Midbrain (tissue), 1 donor: Measurements from ENCODE around the gene REXO1.
A peak's percentile ranks its signal among the peaks of the same experiment; 100 is the strongest.

Source experiments
- DNase-seq: peaks from one replicate; lab custom pipeline; 2025; lab: John Stamatoyannopoulos, UW

REXO1 gene

GRCh38 chr19:1847684-1848398 lies 442 bp downstream of the REXO1 start:
- DNase-seq = no peak

GRCh38 chr19:1847348-1847683 lies 967 bp downstream of the REXO1 start:
- DNase-seq = no peak

GRCh38 chr19:1846517-1847204 lies 1.6 kb downstream of the REXO1 start:
- no peak for DNase-seq

DNA sequence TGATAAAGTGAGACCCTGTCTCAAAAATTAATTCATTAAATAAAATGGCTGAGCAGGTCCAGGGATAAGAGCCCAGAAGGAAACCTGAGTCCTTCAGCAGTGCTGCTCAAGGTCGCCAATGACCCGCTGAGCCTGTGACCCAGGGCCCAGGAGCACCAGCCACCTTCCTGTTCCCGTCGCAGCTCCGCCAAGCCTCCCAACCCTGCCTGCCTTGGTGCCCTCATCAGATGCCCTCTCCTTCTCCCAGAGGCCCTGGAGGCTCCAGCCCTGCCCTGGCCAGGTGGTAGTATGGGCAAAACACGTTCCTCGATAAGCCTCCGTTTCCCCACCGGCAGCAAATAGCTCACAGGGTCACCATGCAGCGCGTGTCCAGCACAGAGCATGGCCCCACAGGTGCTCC lies 2.6 kb downstream of the REXO1 start:
- DNase-seq = no peak

GRCh38 chr19:1845125-1845515 lies 3.2 kb downstream of the REXO1 start:
- DNase-seq = no peak

GRCh38 chr19:1844513-1845124 lies 3.7 kb downstream of the REXO1 start:
- no peak for DNase-seq

DNA sequence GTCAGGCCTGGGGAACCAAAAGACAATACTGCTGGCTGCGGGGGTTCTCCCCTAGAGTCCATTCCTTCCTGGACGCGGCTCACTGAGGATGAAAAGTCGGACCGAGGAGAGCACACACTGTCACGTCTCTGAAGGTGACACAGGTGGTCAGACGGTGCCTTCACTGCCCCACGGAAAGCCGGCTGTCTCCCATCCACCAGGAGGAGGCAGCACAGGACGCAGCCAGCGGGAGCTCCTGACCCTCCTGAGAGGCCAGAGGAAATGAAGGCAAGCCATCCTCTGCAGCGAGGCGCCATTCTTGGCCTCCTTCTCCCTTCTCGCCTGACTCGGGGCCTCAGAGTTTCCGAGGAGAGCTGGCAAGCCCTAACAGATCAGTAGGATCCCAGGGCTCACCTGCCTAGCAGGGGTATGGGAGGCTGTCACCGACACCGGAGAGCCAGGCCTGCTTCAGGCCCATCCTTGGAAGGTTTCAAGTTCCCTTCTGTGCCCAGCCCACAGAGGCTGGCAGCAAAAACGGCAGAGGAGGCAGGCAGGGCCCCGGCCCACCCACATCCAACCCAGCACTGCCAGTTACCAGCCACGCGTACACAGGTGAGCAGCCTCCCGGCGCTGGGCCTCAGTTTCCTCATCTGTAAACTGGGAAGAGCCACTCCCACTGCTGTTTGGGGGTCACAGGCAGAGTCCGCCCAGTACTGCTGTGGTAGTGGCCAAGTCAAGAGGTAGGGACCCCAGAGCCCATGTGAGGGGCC lies 4.5 kb downstream of the REXO1 start:
- DNase-seq = no peak

- no peak for DNase-seq
Measured at GRCh38 chr19:1843116-1843515, 5.2 kb downstream of the REXO1 start.

GRCh38 chr19:1841209-1841924 lies 6.9 kb downstream of the REXO1 start:
- DNase-seq = no peak

DNA sequence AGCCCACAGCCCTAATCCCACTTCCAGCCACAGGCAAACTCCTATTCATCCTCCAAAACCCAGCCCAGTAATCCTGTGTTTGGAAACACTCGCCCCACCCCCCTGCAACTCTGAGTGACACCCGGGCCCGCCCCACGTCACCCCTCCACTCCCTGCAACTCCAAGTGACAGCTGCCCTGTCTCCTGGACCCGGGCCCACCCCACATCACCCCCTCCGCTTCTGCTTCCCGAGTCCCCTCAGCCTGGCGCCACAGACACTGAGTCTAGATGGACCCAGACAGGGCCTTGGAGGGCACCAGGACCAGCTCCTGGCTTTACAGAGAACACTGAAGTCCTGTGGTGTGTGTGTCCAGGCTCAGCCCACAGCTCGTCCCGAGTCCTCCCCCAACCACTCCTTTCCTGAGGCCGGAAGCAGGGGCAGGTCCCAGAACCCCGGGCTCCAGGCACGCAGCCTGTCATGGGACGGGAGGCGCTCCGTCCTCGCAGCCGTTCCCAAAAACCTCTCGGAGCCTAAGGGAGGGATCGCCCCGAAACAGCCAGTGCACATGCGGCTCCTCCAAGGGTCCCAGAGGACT lies 7.7 kb downstream of the REXO1 start:
- DNase-seq = no peak

DNA sequence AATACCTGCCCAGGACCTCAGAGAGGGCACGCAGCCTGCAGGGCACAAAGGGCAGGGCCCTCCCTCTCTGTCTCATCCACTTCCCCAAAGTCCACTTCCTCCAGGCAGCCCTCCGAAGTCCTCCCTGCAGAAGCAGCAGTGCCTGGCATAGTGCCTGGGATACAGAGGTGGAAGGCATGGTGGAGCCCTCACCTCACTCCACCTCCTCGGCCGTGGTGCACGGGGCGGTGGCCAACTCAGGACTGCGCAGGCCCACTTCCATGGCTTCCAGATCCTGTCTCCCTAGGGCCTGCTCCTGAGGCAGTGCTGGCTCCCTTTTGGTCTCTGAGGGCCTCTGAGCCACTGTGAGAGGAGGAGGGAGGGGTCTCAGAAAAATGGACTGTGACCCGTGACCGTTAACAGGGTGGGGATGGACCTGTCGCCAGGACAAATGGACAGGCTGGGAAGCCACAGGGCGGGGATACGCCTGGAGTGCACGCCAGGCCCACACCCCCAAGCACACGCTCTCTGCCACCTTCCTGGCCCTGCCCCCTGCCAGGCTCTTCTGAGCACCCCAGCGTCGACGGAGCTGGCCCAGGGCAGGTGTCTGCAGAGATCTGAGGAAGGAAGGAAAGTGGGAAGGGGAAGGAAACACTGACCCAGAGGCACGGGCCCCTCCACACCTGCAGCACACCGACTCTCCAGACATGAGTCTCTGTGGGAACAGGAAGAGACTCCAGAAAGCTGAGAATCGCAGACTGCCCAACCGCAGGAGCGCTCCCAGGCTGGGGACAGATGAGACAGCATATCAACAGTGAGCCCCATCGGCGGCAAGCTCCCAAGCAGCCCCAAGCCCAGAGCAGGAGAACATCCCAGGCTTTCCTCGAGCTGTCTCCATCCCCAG lies 8.4 kb downstream of the REXO1 start:
- DNase-seq = no peak

DNA sequence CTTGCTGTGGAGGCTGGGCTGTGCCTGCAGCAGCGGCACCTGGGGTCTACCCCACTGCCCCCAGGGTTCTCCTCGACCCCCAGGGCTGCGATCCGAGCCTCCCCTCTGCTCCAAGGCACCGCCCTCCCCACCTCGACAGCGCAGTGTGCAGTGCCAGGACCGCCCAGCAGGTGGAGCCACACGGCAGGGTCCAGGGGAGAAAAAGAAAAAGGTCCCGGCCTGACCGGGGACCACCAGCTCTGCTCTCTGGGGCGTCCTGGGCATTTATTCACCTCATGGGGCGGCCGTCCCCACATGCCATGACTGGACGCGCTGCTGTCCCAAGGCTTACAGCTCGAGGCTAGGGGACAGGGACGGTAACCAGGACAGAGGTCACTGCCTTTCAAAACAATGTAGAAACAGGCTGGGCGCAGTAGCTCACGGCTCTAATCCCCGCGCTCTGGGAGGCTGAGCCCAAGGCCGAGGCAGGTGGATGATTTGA lies 10.6 kb downstream of the REXO1 start:
- DNase-seq = peak; percentile 8

- DNase-seq = no peak
Measured at GRCh38 chr19:1837222-1837565, 11.1 kb downstream of the REXO1 start.

DNA sequence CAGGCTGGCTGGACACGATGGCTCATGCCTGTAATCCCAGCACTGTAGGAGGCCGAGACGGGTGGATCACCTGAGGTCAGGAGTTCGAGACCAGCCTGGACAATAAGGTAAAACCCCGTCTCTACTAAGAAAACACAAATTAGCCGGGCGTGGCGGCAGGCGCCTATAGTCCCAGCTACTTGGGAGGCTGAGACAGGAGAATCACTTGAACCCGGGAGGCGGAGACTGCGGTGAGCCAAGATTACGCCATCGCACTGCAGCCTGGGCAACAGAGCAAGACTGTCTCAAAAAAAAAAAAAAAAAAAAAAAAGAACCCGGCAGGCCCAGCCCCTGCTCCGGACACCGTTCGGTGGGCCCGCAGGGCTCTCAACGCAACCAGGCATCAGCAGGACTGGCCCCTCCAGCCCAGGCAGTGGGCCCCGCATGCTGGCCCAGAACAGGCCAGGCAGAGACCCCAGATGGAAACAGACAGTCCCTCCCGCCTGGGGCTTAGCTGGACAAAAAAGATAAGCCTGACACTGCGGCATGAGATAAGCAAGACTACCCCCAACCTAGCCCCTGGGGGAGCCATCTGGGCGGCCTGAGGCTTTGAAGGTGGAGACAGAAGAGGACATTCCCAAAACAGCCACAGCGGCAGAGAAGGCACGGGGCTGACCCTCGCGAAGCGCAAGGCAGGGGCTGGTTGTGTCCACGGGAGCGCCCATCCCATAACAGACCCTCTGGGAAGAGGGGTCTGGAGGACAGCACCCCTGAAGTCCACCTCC lies 11.6 kb downstream of the REXO1 start:
- DNase-seq = no peak

- peak; percentile 26 for DNase-seq
Measured at GRCh38 chr19:1833540-1833939, 14.7 kb downstream of the REXO1 start.

- no peak for DNase-seq
Measured at GRCh38 chr19:1832046-1832663, 16.1 kb downstream of the REXO1 start.

- no peak for DNase-seq
Measured at GRCh38 chr19:1830978-1831377, 17.3 kb downstream of the REXO1 start.

DNA sequence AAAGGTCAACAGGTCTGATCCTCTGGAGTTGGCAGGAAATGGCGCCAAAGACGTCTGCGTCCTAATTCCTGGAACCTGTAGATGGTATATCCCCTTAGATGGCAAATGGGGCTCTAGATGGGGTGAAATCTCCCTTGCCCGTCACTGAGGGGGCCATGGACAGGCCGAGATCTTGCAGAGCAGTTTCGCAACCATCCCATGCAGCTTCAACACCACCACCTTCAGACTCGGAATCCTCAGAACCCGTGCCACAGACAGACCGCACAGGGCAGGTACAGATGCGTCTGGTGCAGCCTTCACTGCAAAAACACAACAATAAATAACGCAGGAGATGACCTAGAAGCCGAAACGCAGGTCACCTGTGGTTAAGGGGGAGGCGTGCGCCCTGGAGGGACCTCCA lies 17.7 kb downstream of the REXO1 start:
- DNase-seq = no peak

DNA sequence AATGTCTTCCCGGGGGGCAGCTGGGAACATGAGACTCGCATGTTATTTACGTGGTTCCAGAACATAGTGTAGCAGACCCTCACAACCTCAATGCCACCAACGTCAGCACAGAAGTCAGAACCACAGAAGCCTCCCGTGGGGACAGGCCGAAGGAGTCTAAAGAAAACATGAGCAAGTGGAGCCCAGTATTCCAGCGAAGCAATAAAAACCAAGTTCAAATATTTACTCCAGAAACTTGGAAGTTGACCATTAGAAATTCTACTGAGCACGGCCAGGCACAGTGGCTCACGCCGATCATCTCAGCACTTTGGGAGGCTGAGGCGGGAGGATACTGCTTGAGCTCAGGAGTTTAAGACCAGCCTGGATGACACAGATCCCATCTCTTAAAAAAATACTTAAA lies 18.3 kb downstream of the REXO1 start:
- no peak for DNase-seq
